Measurements from ENCODE around the gene CDH18. TPM values are rescaled to one million over a fixed set of nuclear protein-coding genes. Genes with fewer than 3 reads are reported as not detected.

The CDH18 gene
- total RNA-seq, 2 donors from 2014 or later = 1.2 TPM; not detected in 1

- no peaks in the 10 kb centered on the region for H3K36me3 ChIP-seq
- TF ChIP-seq POLR2AphosphoS5 (IDR thresholded peaks at IDR 0.05) = no peak
- no peak for TF ChIP-seq CTCF (IDR thresholded peaks at IDR 0.05)
- no peaks in the 10 kb centered on the region for H3K27me3 ChIP-seq (replicated peaks; ENCODE audit: insufficient read depth)
- H3K4me3 ChIP-seq = no peak overlapping the region
- 91% methylated on average over 4 of the region's 4 CpGs for WGBS
- H3K9me3 ChIP-seq = no peaks in the 10 kb centered on the region
- no peak for DNase-seq (ENCODE audit: low spot score)
- H3K4me1 ChIP-seq (replicated peaks) = no peaks in the 10 kb centered on the region
- intact Hi-C loops (cut with DNase I) = no loop called here
- no peak overlapping the region for H3K27ac ChIP-seq
These were observed 371.2 kb downstream of the CDH18 start for GRCh38 chr5:19616701-19617215.

- TF ChIP-seq POLR2AphosphoS5 (IDR thresholded peaks at IDR 0.05) = no peak
- TF ChIP-seq POLR2A (IDR thresholded peaks at IDR 0.05) = no peak
- TF ChIP-seq CTCF (IDR thresholded peaks at IDR 0.05) = no peak
- 72% methylated on average over 1 of the region's 1 CpG for WGBS
- no peaks in the 10 kb centered on the region for H3K27me3 ChIP-seq (replicated peaks; ENCODE audit: insufficient read depth)
- no peaks in the 10 kb centered on the region for H3K9me3 ChIP-seq
- H3K4me1 ChIP-seq (replicated peaks) = no peaks in the 10 kb centered on the region
- H3K27ac ChIP-seq = no peak overlapping the region
- no peak for DNase-seq (ENCODE audit: low spot score)
- no peak overlapping the region for H3K4me3 ChIP-seq
- H3K36me3 ChIP-seq = no peaks in the 10 kb centered on the region
- intact Hi-C loops (cut with DNase I) = no loop called here
These were observed 372.3 kb downstream of the CDH18 start for GRCh38 chr5:19615661-19616060.

GRCh38 chr5:19615071-19615470 lies 372.9 kb downstream of the CDH18 start:
- intact Hi-C loops (cut with DNase I) = no loop called here
- TF ChIP-seq CTCF (IDR thresholded peaks at IDR 0.05) = no peak
- TF ChIP-seq POLR2A (IDR thresholded peaks at IDR 0.05) = no peak
- TF ChIP-seq POLR2AphosphoS5 (IDR thresholded peaks at IDR 0.05) = no peak

GRCh38 chr5:19608444-19609002 lies 379.5 kb downstream of the CDH18 start:
- Histone ChIP-seq H3K9me3 (no peaks in the 10 kb centered on the region), H3K27ac (no peak overlapping the region), H3K36me3 (no peaks in the 10 kb centered on the region), H3K4me3 (no peak overlapping the region), H3K4me1 (replicated peaks) (no peaks in the 10 kb centered on the region), H3K27me3 (replicated peaks; ENCODE audit: insufficient read depth) (no peaks in the 10 kb centered on the region)
- TF ChIP-seq POLR2AphosphoS5 (IDR thresholded peaks at IDR 0.05) = no peak
- TF ChIP-seq CTCF (IDR thresholded peaks at IDR 0.05) = peak in 2 of 4 experiments; percentile 7 to 16
- TF ChIP-seq POLR2A (IDR thresholded peaks at IDR 0.05) = no peak
- intact Hi-C loops (cut with DNase I) = no loop called here
- WGBS = 9% methylated on average over 1 of the region's 1 CpG
- no peak for DNase-seq (ENCODE audit: low spot score)

More at GRCh38 chr5:19615071-19615470, 372.9 kb downstream of the CDH18 start:
- Histone ChIP-seq H3K27ac (no peak overlapping the region), H3K4me3 (no peak overlapping the region), H3K9me3 (no peaks in the 10 kb centered on the region), H3K4me1 (replicated peaks) (no peaks in the 10 kb centered on the region), H3K27me3 (replicated peaks; ENCODE audit: insufficient read depth) (no peaks in the 10 kb centered on the region), H3K36me3 (no peaks in the 10 kb centered on the region)
- DNase-seq (ENCODE audit: low spot score) = no peak
- 72% methylated on average over 4 of the region's 4 CpGs for WGBS

GRCh38 chr5:19605846-19606407 lies 382.1 kb downstream of the CDH18 start:
- Histone ChIP-seq H3K27ac (no peak overlapping the region), H3K9me3 (no peaks in the 10 kb centered on the region), H3K36me3 (no peaks in the 10 kb centered on the region), H3K27me3 (replicated peaks; ENCODE audit: insufficient read depth) (no peaks in the 10 kb centered on the region), H3K4me1 (replicated peaks) (no peaks in the 10 kb centered on the region), H3K4me3 (no peak overlapping the region)
- no peak for DNase-seq (ENCODE audit: low spot score)
- intact Hi-C loops (cut with DNase I) = no loop called here
- TF ChIP-seq POLR2AphosphoS5 (IDR thresholded peaks at IDR 0.05) (no peak), CTCF (IDR thresholded peaks at IDR 0.05) (no peak), POLR2A (IDR thresholded peaks at IDR 0.05) (no peak)
- WGBS = 55% methylated on average over 3 of the region's 3 CpGs
